ENCODE results near the gene MRAS.

- TF ChIP-seq CTCF (IDR thresholded peaks at IDR 0.05; ENCODE audit: insufficient read depth, low read length, poor library complexity, severe bottlenecking) (no peak), EZH2phosphoT487 (conservative IDR thresholded peaks at IDR 0.05; ENCODE audit: low read length) (no peak)
Observed at GRCh38 chr3:138429665-138430064, 81.3 kb downstream of the MRAS start.

Measured in SU-DHL-6 (cell line).